Type B pancreatic cell (in vitro differentiated cells): ENCODE results near the gene ARHGAP9. TPM values are rescaled to one million over a fixed set of nuclear protein-coding genes. Genes with fewer than 3 reads are reported as not detected.

Source experiments
- DNase-seq: peaks from one replicate; pipeline ENCODE4 v3.0.0; 2021; ENCODE audit warnings: mixed read lengths; ENCODE audit not compliant: unreplicated experiment; ENCODE audit errors: extremely low spot score
- H3K27ac Mint-ChIP-seq: 2 replicates; pipeline ENCODE4 v1.8.0; 2021; ENCODE audit warnings: mild to moderate bottlenecking, mixed read lengths
- H3K27me3 Mint-ChIP-seq: 2 replicates; pipeline ENCODE4 v1.8.0; 2021; ENCODE audit warnings: mixed read lengths
- H3K36me3 Mint-ChIP-seq: 2 replicates; pipeline ENCODE4 v1.8.0; 2021; ENCODE audit warnings: mixed read lengths
- H3K4me1 Mint-ChIP-seq: one replicate; pipeline ENCODE4 v1.8.0; 2021; ENCODE audit warnings: mixed read lengths; ENCODE audit not compliant: unreplicated experiment
- H3K4me3 Mint-ChIP-seq: 2 replicates; pipeline ENCODE4 v1.8.0; 2021; ENCODE audit warnings: mild to moderate bottlenecking, mixed read lengths
- H3K9me3 Mint-ChIP-seq: 2 replicates; pipeline ENCODE4 v1.8.0; 2021; ENCODE audit warnings: mixed read lengths
- CTCF ChIP-seq: fragments of 200-600 bp; sonication (generic); conservative IDR thresholded peaks from 2 replicates; pipeline ENCODE4 v1.5.0; 2021; ENCODE audit warnings: antibody characterized with exemption, mild to moderate bottlenecking
- total RNA-seq: library from RNA; stranded (reverse); gene quantifications from 2 replicates; pipeline ENCODE4 v1.2.1, GENCODE V29; 2021; ENCODE audit warnings: low replicate concordance

Gene ARHGAP9
- total RNA-seq, 1 donor from 2014 or later, result 1.8 TPM

GRCh38 chr12:57473392-57473791, 6.3 kb downstream of the ARHGAP9 start:
- no peak overlapping the region for H3K4me3 Mint-ChIP-seq
- no peak for TF ChIP-seq CTCF
- H3K27ac Mint-ChIP-seq, result no peak overlapping the region
- H3K36me3 Mint-ChIP-seq, result no peaks in the 10 kb centered on the region
- H3K27me3 Mint-ChIP-seq, result peaks cover 71% of the 10 kb centered on the region
- no peak for DNase-seq
- H3K4me1 Mint-ChIP-seq, result no peaks in the 10 kb centered on the region
- no peaks in the 10 kb centered on the region for H3K9me3 Mint-ChIP-seq

DNA sequence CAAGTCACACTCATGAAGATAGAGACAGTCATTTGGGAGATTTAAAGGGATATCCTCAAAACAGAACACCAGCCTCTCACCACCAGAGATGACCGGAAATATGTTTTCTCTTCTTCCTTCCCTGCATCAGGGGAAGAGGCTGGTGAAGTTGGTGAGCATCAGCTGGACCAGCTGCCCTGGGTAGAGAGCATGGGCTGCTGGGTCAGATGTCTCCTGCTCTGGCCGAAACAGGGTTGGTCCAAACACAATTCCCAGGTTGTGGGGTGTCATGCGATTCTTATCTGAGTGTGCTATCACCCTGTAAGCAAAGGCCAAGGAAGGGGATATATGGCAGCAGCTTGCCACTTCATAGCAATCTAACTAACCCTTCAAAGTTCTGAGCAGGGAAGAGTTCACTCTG, 7.3 kb downstream of the ARHGAP9 start:
- Mint-ChIP-seq H3K27me3 (peaks cover 70% of the 10 kb centered on the region), H3K4me3 (no peak overlapping the region), H3K4me1 (no peaks in the 10 kb centered on the region), H3K27ac (no peak overlapping the region), H3K9me3 (no peaks in the 10 kb centered on the region), H3K36me3 (no peaks in the 10 kb centered on the region)
- DNase-seq, result no peak
- no peak for TF ChIP-seq CTCF

GRCh38 chr12:57471661-57472060, 8.0 kb downstream of the ARHGAP9 start:
- Mint-ChIP-seq H3K4me1 (no peaks in the 10 kb centered on the region), H3K36me3 (no peaks in the 10 kb centered on the region), H3K9me3 (no peaks in the 10 kb centered on the region), H3K27ac (no peak overlapping the region), H3K4me3 (no peak overlapping the region), H3K27me3 (peaks cover 68% of the 10 kb centered on the region)
- TF ChIP-seq CTCF, result no peak
- no peak for DNase-seq

DNA sequence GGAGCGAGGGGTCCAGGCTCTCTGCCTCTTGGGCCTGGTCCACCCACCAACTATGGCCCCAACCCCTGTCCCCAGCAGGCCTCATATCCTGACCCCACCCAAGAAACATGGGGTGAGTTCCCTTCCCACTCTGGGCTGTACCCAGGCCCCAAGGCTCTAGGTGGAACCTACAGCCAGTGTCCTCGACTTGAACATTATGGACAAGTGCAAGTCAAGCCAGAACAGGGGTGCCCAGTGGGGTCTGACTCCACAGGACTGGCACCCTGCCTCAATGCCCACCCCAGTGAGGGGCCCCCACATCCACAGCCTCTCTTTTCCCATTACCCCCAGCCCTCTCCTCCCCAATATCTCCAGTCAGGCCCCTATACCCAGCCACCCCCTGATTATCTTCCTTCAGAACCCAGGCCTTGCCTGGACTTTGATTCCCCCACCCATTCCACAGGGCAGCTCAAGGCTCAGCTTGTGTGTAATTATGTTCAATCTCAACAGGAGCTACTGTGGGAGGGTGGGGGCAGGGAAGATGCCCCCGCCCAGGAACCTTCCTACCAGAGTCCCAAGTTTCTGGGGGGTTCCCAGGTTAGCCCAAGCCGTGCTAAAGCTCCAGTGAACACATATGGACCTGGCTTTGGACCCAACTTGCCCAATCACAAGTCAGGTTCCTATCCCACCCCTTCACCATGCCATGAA, 8.6 kb downstream of the ARHGAP9 start:
- Mint-ChIP-seq H3K4me3 (no peak overlapping the region), H3K27me3 (peaks cover 62% of the 10 kb centered on the region), H3K4me1 (no peaks in the 10 kb centered on the region), H3K27ac (no peak overlapping the region), H3K9me3 (no peaks in the 10 kb centered on the region), H3K36me3 (no peaks in the 10 kb centered on the region)
- TF ChIP-seq CTCF, result no peak
- DNase-seq, result no peak

DNA sequence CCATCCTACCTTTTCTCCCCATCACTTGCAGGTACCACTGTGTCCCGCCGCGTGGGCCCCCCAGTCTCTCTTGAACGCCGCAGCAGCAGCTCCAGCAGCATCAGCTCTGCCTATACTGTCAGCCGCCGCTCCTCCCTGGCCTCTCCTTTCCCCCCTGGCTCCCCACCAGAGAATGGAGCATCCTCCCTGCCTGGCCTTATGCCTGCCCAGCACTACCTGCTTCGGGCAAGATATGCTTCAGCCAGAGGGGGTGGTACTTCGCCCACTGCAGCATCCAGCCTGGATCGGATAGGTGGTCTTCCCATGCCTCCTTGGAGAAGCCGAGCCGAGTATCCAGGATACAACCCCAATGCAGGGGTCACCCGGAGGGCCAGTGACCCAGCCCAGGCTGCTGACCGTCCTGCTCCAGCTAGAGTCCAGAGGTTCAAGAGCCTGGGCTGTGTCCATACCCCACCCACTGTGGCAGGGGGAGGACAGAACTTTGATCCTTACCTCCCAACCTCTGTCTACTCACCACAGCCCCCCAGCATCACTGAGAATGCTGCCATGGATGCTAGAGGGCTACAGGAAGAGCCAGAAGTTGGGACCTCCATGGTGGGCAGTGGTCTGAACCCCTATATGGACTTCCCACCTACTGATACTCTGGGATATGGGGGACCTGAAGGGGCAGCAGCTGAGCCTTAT, 9.2 kb downstream of the ARHGAP9 start:
- Mint-ChIP-seq H3K9me3 (no peaks in the 10 kb centered on the region), H3K4me1 (no peaks in the 10 kb centered on the region), H3K36me3 (no peaks in the 10 kb centered on the region), H3K27ac (no peak overlapping the region), H3K4me3 (no peak overlapping the region), H3K27me3 (peaks cover 62% of the 10 kb centered on the region)
- TF ChIP-seq CTCF, result no peak
- DNase-seq, result no peak
